Endothelial cell (in vitro differentiated cells): ENCODE results near the gene EPB41L4A. TPM values are rescaled to one million over a fixed set of nuclear protein-coding genes. Genes with fewer than 3 reads are reported as not detected.

ENCODE experiments used
- DNase-seq: peaks from one replicate; pipeline ENCODE4 v3.0.0; 2021; ENCODE audit warnings: low spot score
- H3K27ac Mint-ChIP-seq: one replicate; pipeline ENCODE4 v1.8.0; 2021; ENCODE audit warnings: mixed read lengths, inconsistent platforms; ENCODE audit not compliant: unreplicated experiment
- H3K27me3 Mint-ChIP-seq: one replicate; pipeline ENCODE4 v1.8.0; 2021; ENCODE audit warnings: mild to moderate bottlenecking, moderate library complexity, mixed read lengths, inconsistent platforms; ENCODE audit not compliant: unreplicated experiment
- H3K36me3 Mint-ChIP-seq: one replicate; pipeline ENCODE4 v1.8.0; 2021; ENCODE audit warnings: mild to moderate bottlenecking, low read depth, mixed read lengths, inconsistent platforms; ENCODE audit not compliant: unreplicated experiment
- H3K4me1 Mint-ChIP-seq: one replicate; pipeline ENCODE4 v1.8.0; 2021; ENCODE audit warnings: mild to moderate bottlenecking, mixed read lengths, inconsistent platforms; ENCODE audit not compliant: unreplicated experiment
- H3K4me3 Mint-ChIP-seq: one replicate; pipeline ENCODE4 v1.8.0; 2021; ENCODE audit warnings: mild to moderate bottlenecking, mixed read lengths, inconsistent platforms; ENCODE audit not compliant: unreplicated experiment
- H3K9me3 Mint-ChIP-seq: one replicate; pipeline ENCODE4 v1.8.0; 2021; ENCODE audit warnings: mixed read lengths, inconsistent platforms; ENCODE audit not compliant: unreplicated experiment
- total RNA-seq: library from RNA; stranded (reverse); fragmentation: NEBNext Ultra II Directional; extraction: Animal tissue kit (Norgen Biotek cat#: 25700); gene quantifications from one replicate; pipeline ENCODE4 v1.2.1, GENCODE V29; 2021; ENCODE audit not compliant: unreplicated experiment
- TF ChIP-seq, protein P1 (sequence below): fragments of 200-600 bp; sonication (generic); IDR thresholded peaks from one replicate; pipeline ENCODE4 v1.5.0; 2021; ENCODE audit warnings: antibody characterized with exemption; ENCODE audit not compliant: unreplicated experiment

The EPB41L4A gene
- total RNA-seq, 1 donor from 2014 or later: 50.6 TPM

DNA sequence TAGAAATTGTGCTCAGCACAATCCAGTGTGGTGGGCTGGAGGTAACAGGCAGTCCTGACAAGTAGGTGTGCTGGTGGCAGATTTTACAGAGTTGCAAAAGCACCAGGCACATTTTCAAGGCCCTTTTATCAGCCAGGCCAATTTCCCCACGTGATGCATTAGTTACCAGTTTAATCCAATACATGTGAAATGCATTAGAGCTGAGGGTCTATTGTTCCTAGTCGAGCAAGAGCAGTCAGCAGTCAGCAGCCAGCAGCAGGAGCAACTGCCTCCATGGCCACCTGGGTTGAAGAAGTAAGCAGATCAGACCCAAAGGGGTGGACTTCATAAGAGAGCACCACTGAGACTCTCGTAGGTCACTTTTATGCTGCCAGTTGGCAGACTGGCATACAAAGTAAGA lies 76.7 kb downstream of the EPB41L4A start:
- no peak for DNase-seq
- H3K36me3 Mint-ChIP-seq: no peaks in the 10 kb centered on the region
- H3K27me3 Mint-ChIP-seq: peaks cover 2% of the 10 kb centered on the region
- H3K4me1 Mint-ChIP-seq: no peaks in the 10 kb centered on the region
- H3K27ac Mint-ChIP-seq: no peak overlapping the region
- no peaks in the 10 kb centered on the region for H3K9me3 Mint-ChIP-seq
- TF ChIP-seq, protein P1, sequence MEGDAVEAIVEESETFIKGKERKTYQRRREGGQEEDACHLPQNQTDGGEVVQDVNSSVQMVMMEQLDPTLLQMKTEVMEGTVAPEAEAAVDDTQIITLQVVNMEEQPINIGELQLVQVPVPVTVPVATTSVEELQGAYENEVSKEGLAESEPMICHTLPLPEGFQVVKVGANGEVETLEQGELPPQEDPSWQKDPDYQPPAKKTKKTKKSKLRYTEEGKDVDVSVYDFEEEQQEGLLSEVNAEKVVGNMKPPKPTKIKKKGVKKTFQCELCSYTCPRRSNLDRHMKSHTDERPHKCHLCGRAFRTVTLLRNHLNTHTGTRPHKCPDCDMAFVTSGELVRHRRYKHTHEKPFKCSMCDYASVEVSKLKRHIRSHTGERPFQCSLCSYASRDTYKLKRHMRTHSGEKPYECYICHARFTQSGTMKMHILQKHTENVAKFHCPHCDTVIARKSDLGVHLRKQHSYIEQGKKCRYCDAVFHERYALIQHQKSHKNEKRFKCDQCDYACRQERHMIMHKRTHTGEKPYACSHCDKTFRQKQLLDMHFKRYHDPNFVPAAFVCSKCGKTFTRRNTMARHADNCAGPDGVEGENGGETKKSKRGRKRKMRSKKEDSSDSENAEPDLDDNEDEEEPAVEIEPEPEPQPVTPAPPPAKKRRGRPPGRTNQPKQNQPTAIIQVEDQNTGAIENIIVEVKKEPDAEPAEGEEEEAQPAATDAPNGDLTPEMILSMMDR: no peak
- H3K4me3 Mint-ChIP-seq: no peak overlapping the region

DNA sequence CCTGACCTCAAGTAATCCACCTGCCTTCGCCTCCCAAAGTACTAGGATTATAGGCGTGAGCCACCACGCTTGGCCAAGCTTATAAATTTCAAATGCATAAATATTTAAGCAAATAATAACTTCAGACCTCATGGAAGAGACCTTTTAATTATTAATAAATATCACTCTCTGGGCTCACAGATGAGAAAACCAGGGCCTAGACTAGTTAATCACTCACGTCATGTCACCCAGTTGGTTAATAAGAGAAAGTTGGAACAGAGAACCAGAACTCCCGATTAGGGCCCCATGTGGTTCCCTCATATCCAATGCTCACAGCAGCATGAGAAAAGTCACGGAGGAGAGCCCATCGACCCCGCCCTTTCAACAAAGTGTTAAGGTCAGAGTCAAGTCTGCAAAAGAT lies 79.3 kb downstream of the EPB41L4A start:
- Mint-ChIP-seq H3K9me3 (no peaks in the 10 kb centered on the region), H3K4me3 (no peak overlapping the region), H3K36me3 (no peaks in the 10 kb centered on the region), H3K27me3 (peaks cover 4% of the 10 kb centered on the region), H3K4me1 (peaks cover 5% of the 10 kb centered on the region), H3K27ac (no peak overlapping the region)
- TF ChIP-seq, protein P1: no peak
- DNase-seq: no peak

DNA sequence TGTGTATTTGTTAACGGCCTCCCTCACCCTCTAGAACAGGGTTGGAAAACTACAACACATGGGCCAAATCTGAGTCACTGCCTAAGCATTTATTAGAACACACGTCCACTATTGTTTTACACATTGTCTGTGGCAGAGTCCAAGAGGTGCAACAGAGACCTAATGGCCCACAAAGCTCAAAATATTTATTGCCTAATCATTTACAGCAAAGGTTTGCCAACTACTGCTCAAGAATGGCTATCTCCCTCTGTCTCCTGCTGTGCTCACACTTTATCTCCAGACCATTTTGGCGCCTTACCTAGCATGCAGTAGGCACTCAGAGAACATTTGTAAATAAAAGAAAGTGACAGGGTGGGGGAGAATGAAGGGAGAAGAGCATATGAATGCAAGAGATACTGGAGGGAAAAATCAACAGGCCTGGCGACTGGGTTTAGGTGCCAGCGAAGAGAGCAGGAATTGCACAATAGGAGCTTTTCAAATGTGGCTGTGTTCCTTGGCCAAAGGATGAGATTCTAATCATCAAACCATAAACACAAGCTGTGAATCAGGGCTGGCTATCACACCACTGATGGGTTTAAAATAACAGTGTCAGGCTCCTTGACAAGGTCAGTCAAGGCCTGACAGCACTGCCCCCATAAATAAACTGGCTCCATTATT lies 80.3 kb downstream of the EPB41L4A start:
- TF ChIP-seq, protein P1: no peak
- Mint-ChIP-seq H3K27ac (no peak overlapping the region), H3K4me3 (no peak overlapping the region), H3K27me3 (peaks cover 4% of the 10 kb centered on the region), H3K9me3 (no peaks in the 10 kb centered on the region), H3K4me1 (peaks cover 6% of the 10 kb centered on the region), H3K36me3 (no peaks in the 10 kb centered on the region)
- no peak for DNase-seq

DNA sequence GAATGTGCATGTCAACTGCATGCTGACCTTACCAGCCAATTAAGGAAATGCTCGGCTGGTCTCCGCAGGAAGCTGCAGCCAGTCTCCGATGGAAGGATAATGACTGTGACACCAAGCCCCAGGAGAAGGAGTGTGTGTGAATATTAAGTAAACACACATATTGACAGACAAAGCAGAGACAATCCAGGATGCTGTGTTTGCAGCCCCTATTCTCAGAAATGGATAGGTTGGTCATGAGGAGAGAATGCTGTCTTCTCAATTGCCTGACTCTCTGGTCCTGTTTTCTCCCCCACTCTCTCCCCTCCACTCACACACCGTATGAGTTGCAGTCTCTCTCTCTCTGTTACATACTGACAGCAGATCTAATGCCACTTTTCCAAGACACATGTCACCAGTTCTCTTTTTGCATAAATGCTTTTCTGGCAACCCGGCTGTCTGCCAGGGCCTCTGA lies 85.7 kb downstream of the EPB41L4A start:
- H3K4me1 Mint-ChIP-seq: peaks cover 52% of the 10 kb centered on the region
- peak; percentile 10 for DNase-seq
- no peak overlapping the region for H3K4me3 Mint-ChIP-seq
- no peak overlapping the region for H3K27ac Mint-ChIP-seq
- TF ChIP-seq, protein P1: no peak
- H3K36me3 Mint-ChIP-seq: no peaks in the 10 kb centered on the region
- H3K27me3 Mint-ChIP-seq: peaks cover 4% of the 10 kb centered on the region
- no peaks in the 10 kb centered on the region for H3K9me3 Mint-ChIP-seq

DNA sequence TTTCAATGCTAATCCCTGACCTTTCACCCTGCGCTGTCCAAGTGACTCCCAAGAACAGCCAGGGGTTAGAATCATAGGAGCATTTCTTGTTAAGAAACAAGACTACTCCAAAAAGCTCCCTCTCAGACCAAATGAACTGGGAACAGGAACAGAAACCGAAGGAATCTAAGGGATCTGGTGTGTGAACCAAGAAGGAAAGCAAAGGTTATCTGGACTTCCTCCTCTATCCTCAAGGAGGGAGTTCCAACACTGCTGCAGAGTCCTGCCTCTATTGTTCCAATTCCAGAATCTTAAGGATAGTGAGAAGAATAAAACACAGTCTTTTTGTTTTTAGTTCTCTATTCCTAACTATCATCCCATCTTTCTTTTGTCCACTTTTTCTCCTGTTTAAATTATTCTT lies 87.2 kb downstream of the EPB41L4A start:
- no peaks in the 10 kb centered on the region for H3K9me3 Mint-ChIP-seq
- H3K4me3 Mint-ChIP-seq: no peak overlapping the region
- H3K4me1 Mint-ChIP-seq: peaks cover 52% of the 10 kb centered on the region
- TF ChIP-seq, protein P1: no peak
- H3K27me3 Mint-ChIP-seq: peaks cover 4% of the 10 kb centered on the region
- no peak for DNase-seq
- peak overlapping the region; percentile 57 for H3K27ac Mint-ChIP-seq
- H3K36me3 Mint-ChIP-seq: no peaks in the 10 kb centered on the region
